HG03460 (cell line): ENCODE measurements around the gene RER1.

Source experiments
- ATAC-seq: cut with Tn5 transposase; IDR thresholded peaks from one replicate; pipeline ENCODE4 v1.9.1; 2021; ENCODE audit not compliant: unreplicated experiment

Gene RER1

GRCh38 chr1:2375246-2375922 lies 16.3 kb upstream of the RER1 start:
- no peak for ATAC-seq

DNA sequence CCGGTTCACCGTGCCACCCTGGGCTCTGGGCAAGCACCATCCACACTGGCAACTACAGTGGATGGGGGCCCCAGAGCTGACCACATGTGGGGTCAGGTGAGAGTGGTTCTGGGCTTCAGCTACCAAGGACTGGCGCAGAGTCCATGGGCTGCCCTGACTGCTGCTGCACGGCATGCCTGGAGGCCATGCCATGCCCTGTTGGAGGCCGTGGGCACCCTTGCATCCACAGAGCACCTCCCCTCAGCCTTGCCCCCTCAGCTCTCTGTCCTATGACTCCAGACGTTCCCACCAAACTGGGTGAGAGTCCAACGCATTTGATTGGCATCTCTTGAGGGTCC lies 15.7 kb upstream of the RER1 start:
- ATAC-seq, result no peak

GRCh38 chr1:2376261-2376741 lies 15.3 kb upstream of the RER1 start:
- no peak for ATAC-seq

DNA sequence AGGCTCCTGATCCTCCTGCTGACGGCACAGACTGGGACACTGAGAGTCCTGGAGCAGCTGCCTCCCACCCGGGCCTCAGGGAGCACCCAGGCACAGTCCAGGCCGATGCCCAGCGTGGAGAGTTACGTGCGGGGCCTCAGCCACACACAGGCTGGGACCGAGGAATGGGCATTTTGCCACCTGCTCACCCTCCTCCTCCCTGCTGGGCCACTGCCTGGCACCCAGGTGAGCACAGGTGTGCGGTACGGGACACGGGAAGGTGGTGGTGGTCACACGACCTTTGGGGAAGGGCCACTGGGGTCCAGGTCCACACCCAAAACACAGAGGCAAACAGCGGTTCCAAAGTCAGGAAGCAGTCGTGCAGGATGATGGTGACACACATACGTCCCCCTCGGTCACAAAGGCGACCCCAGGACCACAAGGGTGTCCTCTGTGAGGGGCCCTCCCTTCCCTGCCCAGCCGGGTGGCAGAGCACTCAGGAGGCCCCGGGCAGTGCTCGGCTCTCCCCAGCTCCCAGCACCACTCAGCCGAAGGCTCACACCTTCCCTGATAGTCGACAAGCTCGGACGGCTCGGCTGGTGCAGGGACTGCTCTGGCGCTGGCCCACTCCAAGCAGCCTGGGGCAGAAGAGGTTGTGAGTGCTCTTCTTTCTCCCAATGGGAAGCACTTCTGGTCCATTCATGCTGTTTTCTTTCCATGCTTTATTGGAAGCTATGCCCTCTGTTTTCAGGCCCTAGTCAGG lies 14.5 kb upstream of the RER1 start:
- no peak for ATAC-seq

DNA sequence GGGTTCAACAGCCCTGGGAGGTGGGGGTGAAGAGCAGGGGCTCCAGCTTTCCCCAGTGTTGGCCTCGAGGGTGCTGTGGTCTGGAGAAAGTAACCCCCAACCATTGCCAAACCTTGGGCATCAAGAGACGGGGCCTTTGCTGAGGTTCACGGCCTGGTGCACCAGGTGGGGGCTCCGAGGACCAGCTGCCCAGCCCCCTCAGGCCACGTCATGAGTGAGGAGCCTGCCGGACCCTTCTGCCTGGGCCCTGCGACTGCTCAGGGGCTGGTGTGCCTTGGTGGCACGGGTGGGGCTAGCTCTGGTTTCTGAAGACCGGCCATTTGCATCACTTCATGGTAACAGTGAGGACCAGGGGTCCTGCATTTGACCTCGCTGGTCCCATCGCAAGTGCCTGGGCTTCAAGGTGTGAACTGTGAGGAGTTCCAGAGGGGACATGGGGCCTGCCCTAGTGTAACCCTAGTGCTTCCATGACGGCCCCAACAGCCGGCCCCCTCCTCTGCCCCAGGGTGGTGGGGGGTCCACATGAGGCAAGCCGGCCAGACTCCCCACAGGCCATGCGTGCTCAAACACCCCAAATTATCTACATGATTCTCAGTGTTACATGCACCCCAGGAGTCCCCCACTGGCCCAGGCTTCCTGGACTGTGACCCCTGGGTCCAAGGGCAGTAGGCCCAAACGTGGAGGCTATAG lies 13.7 kb upstream of the RER1 start:
- ATAC-seq, result no peak

GRCh38 chr1:2378441-2378851 lies 13.2 kb upstream of the RER1 start:
- no peak for ATAC-seq

- no peak for ATAC-seq
Measured at GRCh38 chr1:2378956-2379732, 12.5 kb upstream of the RER1 start.

DNA sequence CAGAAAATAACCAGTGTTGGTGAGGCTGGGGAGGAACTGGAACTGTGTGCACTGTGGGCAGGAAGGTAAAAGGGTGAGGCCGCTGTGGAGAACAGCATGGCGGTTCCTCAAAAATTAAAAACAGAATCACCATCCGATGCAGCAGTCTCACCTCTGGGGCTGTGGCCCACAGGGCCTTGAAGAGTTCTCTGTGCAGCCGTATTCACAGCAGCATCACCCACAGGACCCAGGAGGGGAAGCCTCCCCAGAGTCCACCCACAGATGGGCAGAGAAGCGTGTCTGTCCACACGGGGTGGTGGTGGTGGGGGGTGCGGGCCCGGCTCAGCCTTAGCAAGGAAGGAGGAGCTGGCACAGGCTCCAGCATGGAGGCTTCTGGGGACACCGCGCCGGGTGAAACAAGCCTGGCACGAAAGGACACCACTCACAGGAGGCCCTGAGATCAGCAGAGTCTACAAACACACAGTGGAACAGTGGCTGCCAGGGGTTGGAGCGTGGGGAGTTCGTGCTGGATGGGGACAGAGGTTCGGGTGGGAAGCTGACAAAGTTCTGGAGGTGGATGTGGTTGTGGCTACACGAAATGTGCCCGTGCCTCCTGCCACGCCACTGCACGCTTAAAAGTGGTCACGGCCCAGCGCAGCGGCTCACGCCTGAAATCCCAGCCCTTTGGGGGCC lies 11.8 kb upstream of the RER1 start:
- no peak for ATAC-seq

DNA sequence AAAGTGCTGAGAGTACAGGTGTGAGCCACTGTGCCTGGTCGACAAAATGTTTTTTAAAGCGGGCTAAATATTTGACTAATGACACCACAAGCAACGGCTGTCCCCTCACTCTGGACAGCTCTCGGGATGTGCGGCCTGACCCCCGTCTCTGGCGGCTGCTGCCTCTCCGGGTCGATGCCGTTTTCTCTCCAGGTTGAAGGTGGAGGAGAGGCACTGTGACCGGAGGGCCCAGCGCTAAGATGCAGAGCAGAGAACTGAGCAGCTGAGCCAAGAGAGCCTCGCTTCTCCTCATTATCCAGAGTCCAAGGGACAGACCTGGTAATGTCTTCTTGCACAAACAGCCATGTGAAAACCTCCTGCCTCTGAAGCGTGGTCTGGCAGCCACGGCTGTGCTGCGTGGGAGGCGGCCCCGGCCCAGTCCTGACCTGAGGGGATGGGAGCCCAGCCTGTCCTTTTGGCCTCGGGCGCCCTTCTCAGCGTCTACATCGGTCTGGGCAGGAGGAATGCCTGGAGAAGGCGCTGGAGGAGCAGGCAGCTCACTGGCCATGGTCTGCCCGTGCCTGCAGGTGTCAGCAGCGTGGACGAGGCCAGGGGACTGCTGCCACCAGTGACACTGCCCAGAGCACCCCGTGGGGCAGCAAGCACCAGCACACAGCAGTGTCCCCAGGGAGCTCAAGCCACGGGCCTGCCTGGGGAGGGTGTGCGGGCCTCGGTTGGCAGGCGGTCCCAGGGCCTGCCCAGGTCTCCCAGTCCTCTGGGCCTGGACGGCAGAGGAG lies 10.6 kb upstream of the RER1 start:
- no peak for ATAC-seq

DNA sequence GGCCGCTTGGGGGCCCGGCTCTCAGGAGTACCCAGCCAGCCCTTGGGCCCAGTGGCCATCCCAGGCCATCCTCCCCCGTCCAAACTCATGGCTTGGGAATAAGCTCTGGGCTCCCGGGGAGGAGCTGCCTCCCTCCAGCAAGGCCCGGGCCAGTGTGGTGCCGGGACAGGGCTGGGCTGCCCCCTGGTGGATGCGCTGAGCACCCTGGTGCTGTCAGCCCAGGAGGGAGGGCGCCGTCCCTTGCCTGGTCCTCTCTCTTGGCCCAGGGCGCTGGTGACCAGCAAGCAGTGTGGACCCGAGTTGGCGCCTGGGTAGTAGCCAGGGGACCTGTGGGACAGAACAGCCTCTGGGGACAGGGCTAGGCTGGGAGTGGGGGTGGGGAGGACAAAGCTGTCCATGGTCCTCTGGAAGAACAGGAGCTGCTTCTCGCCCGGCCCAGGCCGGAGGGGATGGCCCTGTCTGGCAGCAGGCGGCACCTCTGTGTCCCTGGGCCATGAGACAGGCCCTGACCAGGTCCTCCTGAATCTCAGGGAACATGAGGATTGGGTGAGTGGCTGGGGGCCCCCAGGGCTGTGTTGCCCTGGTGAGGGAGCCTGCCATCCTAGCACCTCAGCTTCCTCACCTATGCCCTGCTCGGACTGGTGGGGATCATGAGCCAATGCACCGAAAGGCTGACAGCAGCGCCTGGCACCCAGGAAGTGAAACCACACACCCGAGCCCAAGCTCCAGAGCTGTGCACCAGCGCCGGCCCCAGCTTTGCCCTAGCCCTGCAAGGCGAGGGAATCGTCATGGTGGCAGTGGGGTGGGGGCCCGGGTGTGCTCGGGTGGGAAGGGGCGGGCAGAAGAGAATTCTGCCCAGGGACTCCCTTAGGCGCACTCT lies 9.7 kb upstream of the RER1 start:
- no peak for ATAC-seq

- no peak for ATAC-seq
Measured at GRCh38 chr1:2382621-2383361, 8.8 kb upstream of the RER1 start.

DNA sequence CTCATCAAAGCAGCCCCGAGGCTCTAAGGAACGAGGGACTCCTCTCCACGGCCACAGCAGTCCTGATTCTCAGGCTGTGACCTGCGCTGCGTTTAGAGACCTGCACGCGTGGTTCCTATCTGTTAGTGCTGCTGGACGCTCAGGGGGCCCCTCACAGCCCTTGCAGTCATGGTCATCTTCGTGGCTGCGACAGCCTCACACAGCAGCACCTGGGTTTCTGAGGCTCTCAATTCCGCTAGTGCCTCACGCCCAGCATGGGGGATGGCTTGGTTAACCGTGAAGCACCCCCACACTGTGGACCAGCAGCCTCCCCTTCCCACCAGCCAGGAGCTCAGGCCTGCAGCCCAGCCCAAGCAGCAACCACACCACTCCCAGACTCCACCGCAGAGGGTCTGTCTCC lies 8.1 kb upstream of the RER1 start:
- ATAC-seq, result no peak

- no peak for ATAC-seq
Measured at GRCh38 chr1:2384130-2384860, 7.3 kb upstream of the RER1 start.

DNA sequence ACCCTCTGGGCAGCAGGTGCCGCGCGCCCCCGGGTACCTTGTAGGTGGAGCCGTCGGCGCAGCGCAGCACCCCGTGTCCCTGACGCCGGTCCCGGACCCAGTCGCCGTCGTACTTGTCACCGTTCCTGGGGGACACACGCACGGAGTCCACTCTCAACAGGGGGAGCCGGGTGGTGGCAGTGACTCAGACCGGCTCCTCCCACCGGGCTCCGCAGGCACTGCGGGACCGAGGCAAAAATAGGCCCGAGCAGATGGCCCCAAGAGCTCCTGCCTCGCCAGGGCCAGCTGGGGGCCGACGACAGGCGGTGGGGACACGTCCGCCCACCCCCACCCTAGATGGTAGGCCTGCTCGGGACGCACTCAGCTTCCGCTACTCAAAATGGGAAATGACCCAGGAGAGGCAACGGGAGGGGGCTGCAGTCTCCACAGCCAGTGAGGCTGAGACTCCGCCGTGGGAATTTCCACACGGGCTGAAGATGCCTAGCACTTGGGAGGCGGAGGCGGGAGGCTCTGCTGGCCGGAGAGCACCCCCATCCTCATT lies 6.6 kb upstream of the RER1 start:
- no peak for ATAC-seq

- no peak for ATAC-seq
Measured at GRCh38 chr1:2385606-2386280, 5.9 kb upstream of the RER1 start.

DNA sequence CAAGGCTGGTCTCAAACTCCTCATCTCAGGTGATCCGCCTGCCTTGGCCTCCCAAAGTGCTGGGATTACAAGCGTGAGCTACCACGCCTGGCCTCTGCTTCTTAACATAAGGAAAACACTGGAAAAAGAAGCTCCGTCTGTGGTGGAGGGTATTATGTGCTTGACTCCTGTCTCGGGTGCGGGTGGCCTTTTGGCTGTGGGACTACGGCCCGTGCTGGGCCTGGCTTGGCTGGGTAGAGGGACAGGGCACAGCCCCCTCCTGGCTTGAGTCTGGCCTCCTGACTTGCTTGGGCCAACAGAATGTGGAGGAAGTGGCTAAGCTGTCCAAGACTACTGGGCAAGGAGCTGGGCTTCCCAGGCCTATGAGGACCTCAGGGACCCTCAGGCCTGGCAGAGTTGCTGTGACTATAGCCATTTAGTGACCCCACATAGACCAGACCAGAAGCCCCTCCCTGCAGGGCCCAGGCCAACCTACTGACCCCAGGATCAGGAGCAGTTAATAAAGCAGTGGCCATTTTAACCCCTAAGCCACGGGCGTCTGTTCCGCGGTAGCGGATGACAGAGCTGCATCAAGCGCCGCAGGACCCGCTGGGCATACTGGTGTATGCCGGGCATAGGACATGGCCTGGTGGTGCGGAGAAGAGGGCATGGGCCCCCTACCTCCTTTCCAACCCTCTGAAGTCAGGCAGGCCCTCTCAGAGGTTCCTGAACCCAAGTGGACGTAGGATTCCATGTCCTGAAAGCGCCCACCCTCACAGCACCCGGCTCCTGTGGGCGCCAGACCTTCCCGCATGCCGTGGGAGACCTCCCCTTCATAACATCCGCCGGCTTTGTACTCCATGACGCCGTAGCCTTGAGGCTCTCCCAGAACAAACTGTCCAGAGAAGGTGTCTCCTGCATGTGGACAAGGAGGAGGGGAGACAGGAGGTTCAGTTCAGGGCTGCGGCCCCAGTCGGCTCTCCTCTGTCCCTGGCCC lies 4.7 kb upstream of the RER1 start:
- no peak for ATAC-seq
